ENCODE data around the gene RAB38. TPM values are rescaled to one million over a fixed set of nuclear protein-coding genes. Genes with fewer than 3 reads are reported as not detected.

RAB38 gene
- total and polyA plus RNA-seq, 10 of the 15 experiments (the other 5 are each of a cell fraction or from before 2014, with no cell fraction given), result 8.4 to 30.5 (median 11.7) TPM

GRCh38 chr11:88064097-88064705, 111.0 kb downstream of the RAB38 start:
- TF ChIP-seq FOXK2 (IDR thresholded peaks at IDR 0.05) (no peak), SPI1 (IDR thresholded peaks at IDR 0.05; ENCODE audit: borderline replicate concordance, insufficient read depth, low read depth, low read length) (peak; percentile 40; the same call in 1 of the 2 replicates)
- Histone ChIP-seq H3K4me3 (no peak overlapping the region), H3K4me1 (ENCODE audit: control insufficient read depth, insufficient read depth, low read length) (no peaks in the 10 kb centered on the region), H4K20me1 (ENCODE audit: control insufficient read depth, insufficient read depth) (no peaks in the 10 kb centered on the region), H3K4me2 (ENCODE audit: control insufficient read depth, insufficient read depth) (no peak overlapping the region), H3K79me2 (ENCODE audit: control insufficient read depth, insufficient read depth, low read length) (no peaks in the 10 kb centered on the region), H3K9me3 (replicated peaks; ENCODE audit: control insufficient read depth, insufficient read depth, low read length) (no peaks in the 10 kb centered on the region; the same call in 2 of the 3 replicates), H3K36me3 (ENCODE audit: control insufficient read depth in 2 of 2, insufficient read depth in 2 of 2, low read length in 1 of 2) (no peaks in the 10 kb centered on the region), H3K27ac (ENCODE audit: control insufficient read depth, insufficient read depth) (no peak overlapping the region), H3K27me3 (replicated peaks in 1 of 2; ENCODE audit: control insufficient read depth in 2 of 2, insufficient read depth in 2 of 2, low read length in 1 of 2) (no peaks in the 10 kb centered on the region), H3K9ac (ENCODE audit: control insufficient read depth, insufficient read depth, low read length) (no peak overlapping the region), H2AFZ (ENCODE audit: control insufficient read depth, low read depth, low read length) (no peak overlapping the region)
- intact Hi-C loops (cut with micrococcal nuclease; ENCODE audit: unreplicated experiment) (no loop called here), in situ Hi-C loops (cut with MboI) (no loop called here)
- ChIA-PET RAD21 (ENCODE audit: unreplicated experiment) (no interaction called here), POLR2A (no interaction called here), CTCF (interaction anchor here (1.1 kb wide), 1 partner anchor 48 kb away, joined by 4 read pairs; no protein-coding TSS in a partner anchor), SMC1A (ENCODE audit: uncharacterized antibody, unreplicated experiment) (no interaction called here)
- WGBS (ENCODE audit: insufficient coverage, insufficient replicate concordance, low lambda C conversion rate, missing lambda C conversion rate), result 0% methylated on average over 2 of the region's 2 CpGs
- BruUV-seq (replicated peaks), result no TSS peak
- FAIRE-seq, result no peak
- DNase-seq (ENCODE audit: low read depth, low spot score), result no peak
- ATAC-seq, result no peak

Small RNA genes lying within 50 kb of the gene (microRNA-seq; reads per million reads assigned to microRNA genes)
- not detected for gene MIR3166

Small RNA genes lying within 50 kb of the gene (small RNA-seq; reads per million reads assigned to genes)
- gene MIR3166 (not detected), gene RF00019 (not detected)

Other genes with a start within 250 kb of the RAB38 start
- 333 and 334 TPM in 2 replicates for gene CTSC, start 162.3 kb upstream of the RAB38 start, total RNA-seq (2014; rRNA removed)
- 342 and 372 TPM in 2 replicates for gene CTSC, start 162.3 kb upstream of the RAB38 start, total RNA-seq (2014; rRNA removed; fragmentation: Illumina TruSeq; extraction: Trizol)
- 359 and 381 TPM in 2 replicates for gene CTSC, start 162.3 kb upstream of the RAB38 start, total RNA-seq (2021)
- 478 and 566 TPM in 2 replicates for gene CTSC, start 162.3 kb upstream of the RAB38 start, polyA plus RNA-seq (2011; rRNA removed)
- 327 and 404 TPM in 2 replicates for gene CTSC, start 162.3 kb upstream of the RAB38 start, polyA plus RNA-seq (2014; fragmentation: Illumina TruSeq; extraction: Trizol)
- gene CTSC, start 162.3 kb upstream of the RAB38 start, polyA plus RNA-seq (2014; fragmentation: Nextera tagmentation; extraction: Ambion mirVana), result 1,000 to 10,000 TPM in 1 of 2 experiments, 100 to 1,000 TPM in 1; 709 to 1,123 TPM
- gene CTSC, start 162.3 kb upstream of the RAB38 start, polyA plus RNA-seq (2014; rRNA removed), result 277 and 289 TPM in 2 replicates
- 100 to 1,000 TPM; 814 to 865 TPM for gene CTSC, start 162.3 kb upstream of the RAB38 start, polyA plus RNA-seq (2016; fragmentation: Nextera tagmentation; extraction: Ambion mirVana)